HG03060 (cell line): Measurements from ENCODE around the gene VPS35.
"Not testable (repeated sequence)": the region's sequence is repeated elsewhere in the genome, so short reads cannot be mapped to it uniquely, and the experiment has no call there.

Experiments
- ATAC-seq: cut with Tn5 transposase; IDR thresholded peaks from one replicate; pipeline ENCODE4 v1.9.1; 2021; ENCODE audit warnings: low read depth, moderate number of reproducible peaks; ENCODE audit not compliant: unreplicated experiment

Gene VPS35

GRCh38 chr16:46713634-46714033 is 24.7 kb upstream of the VPS35 start:
- ATAC-seq: no peak

GRCh38 chr16:46712911-46713310 is 23.9 kb upstream of the VPS35 start:
- ATAC-seq: no peak

- ATAC-seq: no peak
Measured at GRCh38 chr16:46711106-46712058, 22.4 kb upstream of the VPS35 start.

GRCh38 chr16:46709469-46710005 is 20.6 kb upstream of the VPS35 start:
- no peak for ATAC-seq

DNA sequence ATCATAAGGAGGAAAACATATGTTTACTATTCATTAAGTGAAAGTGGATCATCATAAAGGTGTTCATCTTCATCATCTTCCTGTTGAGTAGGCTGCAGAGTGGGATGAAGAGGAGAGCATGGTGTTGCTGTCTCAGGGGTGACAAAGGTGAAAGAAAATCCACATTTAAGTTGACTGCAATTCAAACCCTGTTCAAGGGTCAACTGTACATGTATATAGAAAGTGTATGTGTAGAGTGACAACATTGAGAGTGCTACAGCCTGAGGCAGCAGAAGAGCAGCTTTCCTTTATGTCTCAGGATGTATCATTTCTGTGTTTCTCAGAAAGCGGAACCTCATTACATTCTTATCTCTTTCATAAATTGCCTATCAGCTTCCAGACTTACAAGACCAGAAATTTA is 17.7 kb upstream of the VPS35 start:
- no peak for ATAC-seq

- no peak for ATAC-seq
Measured at GRCh38 chr16:46702030-46702429, 13.1 kb upstream of the VPS35 start.

GRCh38 chr16:46701615-46702014 is 12.6 kb upstream of the VPS35 start:
- no peak for ATAC-seq

GRCh38 chr16:46700048-46700447 is 11.1 kb upstream of the VPS35 start:
- no peak for ATAC-seq

DNA sequence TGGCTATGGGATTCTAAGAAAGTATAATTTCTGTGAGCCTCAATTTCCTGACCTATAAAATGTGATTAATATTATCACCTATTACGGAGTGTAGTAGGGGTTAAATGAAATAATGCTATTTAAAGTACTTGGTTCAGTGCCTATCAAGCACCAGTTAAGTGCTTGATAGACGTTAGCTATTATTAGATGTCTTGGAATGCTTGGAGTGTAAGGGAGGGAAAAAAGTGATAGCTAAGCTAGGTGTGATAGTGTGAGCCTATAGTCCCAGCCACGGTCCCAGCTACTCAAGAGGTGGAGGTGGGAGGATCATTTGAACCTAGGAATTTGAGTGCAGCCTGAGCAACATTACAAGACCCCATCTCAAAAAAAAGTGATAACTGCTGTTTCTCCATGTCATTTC is 8.0 kb upstream of the VPS35 start:
- ATAC-seq: no peak

GRCh38 chr16:46695937-46696336 is 7.0 kb upstream of the VPS35 start:
- no peak for ATAC-seq

DNA sequence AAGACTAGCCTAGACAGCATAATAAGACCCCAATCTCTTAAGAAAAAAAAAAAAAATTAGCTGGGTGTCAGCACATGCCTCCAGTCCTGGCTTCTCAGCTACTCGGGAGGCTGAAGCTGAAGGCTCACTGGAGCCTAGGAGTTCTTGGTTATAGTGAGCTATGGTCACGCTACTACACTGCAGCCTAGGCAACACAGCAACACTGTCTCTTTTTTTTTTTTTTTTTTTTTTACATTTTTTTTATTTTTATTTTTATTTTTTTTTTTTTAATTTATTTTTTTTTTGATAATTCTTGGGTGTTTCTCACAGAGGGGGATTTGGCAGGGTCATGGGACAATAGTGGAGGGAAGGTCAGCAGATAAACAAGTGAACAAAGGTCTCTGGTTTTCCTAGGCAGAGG is 4.6 kb upstream of the VPS35 start:
- no peak for ATAC-seq

GRCh38 chr16:46691726-46692125 is 2.7 kb upstream of the VPS35 start:
- ATAC-seq: no peak

GRCh38 chr16:46690281-46691178 is 1.6 kb upstream of the VPS35 start:
- no peak for ATAC-seq

DNA sequence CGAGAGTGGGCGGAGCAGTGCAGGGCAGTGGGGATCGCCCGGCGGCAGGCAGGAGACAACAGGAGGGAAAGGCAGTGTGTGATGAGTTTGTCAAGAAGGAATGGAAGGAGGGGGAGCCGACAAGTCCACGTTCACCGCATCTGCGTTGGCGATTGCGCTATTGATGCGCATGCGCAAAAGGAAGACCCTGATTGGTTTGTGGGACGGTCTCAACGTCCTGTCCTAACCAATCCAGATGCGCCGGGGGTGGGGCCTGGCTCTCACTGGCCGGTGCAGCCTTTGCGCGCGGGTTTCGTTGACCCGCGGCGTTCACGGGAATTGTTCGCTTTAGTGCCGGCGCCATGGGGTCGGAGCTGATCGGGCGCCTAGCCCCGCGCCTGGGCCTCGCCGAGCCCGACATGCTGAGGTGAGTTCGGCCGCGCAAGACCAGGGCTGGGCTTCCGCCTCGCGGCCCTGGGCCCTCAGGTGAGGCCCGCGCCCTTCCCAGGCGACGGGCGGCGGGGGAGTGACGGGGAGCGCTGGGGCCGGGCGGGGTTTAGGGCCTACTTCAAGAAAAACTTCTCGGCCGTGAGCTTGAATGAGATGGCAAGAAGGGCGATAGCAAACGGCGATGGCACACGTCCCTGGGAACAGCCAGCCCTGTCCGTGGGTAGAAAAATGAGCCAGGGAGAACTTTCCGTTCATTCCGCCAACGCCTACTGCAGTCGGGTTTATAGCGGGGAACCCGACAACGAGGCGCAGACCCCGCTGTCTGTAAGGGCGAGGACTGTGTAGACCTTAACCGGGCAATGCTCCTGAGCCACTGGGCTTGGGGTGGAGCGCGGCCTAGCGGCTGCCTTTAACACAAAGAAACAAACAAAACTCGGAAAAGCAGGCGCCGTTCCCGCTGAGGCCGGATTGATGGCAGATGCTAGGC is 645 bp upstream of the VPS35 start, which contains the start of gene ORC6:
TSS of gene ORC6 (plus strand) at position 295 of the 916 bp plus-strand sequence. CDS start at position 342, 47 bp downstream.
- ATAC-seq: peak; percentile 57

DNA sequence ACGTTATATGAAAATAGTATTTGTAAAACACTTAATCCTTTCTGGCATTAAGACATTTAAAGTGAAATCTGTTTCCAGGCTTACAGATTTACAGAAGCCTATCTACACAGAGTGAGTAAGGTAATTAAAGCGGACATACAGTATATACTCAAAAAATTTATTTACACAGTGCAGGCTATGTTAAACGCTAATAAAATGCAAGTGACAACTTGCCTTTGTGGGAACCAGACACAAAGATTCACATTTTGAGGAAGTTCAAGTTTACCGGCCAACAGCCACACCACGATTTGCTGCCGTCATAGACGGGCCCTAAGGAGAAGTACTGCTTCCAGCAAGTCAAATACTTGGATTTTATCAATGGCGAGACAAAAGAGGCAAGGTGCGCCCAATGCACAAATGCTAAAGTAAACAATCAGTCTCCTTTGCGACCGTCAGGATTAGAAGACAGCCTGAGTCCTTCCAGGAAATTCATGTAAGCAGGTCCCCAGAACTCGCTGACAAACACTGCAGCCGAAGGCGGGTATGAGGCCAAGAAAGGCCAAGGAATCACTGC is 801 bp downstream of the VPS35 start:
- ATAC-seq: no peak

GRCh38 chr16:46687486-46687885 is 1.5 kb downstream of the VPS35 start:
- ATAC-seq: no peak

DNA sequence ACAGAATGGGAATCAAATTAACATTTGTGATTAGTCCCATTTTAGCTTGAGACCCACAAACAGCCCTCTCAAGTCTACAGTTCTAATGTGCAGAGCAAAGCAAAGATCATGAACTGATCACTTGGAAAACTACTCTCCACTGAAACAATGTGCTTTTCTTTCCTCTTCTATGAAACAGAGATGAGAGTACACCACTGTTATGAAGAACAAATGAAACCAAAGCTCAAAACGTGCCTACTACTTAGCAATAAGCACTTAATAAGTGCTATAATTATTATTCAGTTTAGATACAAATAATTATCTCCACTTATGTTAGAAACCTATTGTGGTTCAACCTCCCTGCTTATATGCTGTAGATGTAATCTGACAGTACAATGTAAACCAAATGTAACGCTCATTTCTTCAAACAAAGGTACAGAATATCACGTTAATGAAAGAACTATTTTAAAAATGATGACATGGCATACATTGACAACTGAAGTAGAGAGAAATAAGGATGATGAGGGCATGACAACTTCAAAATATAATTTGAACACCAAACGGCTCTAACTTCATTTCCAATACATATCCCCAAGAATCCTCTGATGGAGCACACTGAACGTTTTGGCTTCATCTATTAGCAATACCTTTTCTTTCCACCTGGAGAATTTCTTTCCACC is 2.0 kb downstream of the VPS35 start:
- ATAC-seq: no peak

DNA sequence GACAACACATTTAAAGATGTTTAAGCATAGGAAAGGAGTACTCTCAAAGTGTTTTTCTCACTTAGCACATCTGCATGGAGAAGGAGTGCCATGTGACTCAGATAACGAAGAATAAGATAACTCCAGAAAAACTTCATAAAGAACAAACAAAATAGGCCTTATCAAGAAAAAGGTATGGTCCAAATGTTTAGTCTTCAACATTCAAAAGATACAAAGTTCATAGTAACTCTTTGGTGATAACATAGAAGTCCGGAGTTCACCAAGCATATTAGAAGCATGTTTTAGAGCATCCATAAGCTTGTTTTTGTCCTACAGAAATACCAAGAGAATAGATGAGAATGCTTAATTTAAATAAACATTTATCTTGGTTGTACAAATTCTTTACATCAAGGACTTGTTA is 7.1 kb downstream of the VPS35 start:
- not testable (repeated sequence) for ATAC-seq

- not testable (repeated sequence) for ATAC-seq
Measured at GRCh38 chr16:46677943-46678342, 11.0 kb downstream of the VPS35 start.
